ENCODE results near the gene APOC1.

DNA sequence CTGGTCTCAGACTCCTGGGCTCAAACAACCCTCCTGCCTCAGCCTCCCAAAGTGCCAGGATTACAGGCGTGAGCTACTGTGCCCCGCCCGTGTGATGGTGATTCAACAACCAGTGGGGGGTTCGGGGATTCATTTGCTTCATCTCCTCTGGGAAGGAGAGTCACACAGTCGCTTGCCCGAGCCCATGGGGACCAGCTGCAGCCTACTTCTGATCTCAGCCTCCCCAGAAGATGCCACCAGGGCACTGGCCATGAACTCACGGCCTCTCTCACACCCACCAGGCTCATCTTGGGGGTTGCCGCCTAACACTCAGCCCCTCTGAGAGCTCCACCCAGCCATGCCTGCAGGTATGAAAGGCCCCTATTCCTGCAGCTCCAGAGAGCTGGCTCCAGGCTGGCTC lies 16.6 kb upstream of the APOC1 start:
- TF ChIP-seq, protein P1, sequence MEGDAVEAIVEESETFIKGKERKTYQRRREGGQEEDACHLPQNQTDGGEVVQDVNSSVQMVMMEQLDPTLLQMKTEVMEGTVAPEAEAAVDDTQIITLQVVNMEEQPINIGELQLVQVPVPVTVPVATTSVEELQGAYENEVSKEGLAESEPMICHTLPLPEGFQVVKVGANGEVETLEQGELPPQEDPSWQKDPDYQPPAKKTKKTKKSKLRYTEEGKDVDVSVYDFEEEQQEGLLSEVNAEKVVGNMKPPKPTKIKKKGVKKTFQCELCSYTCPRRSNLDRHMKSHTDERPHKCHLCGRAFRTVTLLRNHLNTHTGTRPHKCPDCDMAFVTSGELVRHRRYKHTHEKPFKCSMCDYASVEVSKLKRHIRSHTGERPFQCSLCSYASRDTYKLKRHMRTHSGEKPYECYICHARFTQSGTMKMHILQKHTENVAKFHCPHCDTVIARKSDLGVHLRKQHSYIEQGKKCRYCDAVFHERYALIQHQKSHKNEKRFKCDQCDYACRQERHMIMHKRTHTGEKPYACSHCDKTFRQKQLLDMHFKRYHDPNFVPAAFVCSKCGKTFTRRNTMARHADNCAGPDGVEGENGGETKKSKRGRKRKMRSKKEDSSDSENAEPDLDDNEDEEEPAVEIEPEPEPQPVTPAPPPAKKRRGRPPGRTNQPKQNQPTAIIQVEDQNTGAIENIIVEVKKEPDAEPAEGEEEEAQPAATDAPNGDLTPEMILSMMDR (IDR thresholded peaks at IDR 0.05 in 4 of 5, conservative IDR thresholded peaks at IDR 0.05 in 1 of 5), result no peak
- TF ChIP-seq POLR2A (IDR thresholded peaks at IDR 0.05), result no peak
